ENCODE data around the gene PTPRE. TPM values are rescaled to one million over a fixed set of nuclear protein-coding genes. Genes with fewer than 3 reads are reported as not detected.

Gene PTPRE
- total and polyA plus RNA-seq, 2 of the 4 experiments (the other 2 are of a cell fraction) = 0.34 to 0.54 TPM

DNA sequence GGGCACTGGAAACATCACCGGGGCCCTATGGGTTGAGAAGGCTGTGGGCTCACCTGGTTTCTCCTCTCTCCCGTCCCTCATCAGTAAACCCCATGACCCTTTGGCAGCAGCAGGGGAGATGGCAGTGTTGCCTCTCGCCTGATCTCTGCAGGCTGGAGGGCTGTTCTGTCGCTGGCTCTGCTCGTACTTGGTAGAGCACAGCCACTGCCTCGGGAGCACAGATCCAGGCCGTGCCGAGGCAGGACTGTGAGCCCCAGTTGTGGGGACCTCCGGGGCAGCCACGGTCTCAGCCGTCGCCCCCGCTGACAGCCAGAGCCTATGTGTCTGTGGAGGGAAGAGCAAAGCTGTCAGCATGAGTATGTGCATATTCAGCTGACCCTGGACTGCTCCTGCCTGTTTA lies 94.9 kb downstream of the PTPRE start:
- no peaks in the 10 kb centered on the region for H3K79me1 ChIP-seq (ENCODE audit: low read depth in 1 of 2, low read length in 2 of 2)
- CTCF ChIA-PET = no interaction called here
- no peak overlapping the region for H3K27ac ChIP-seq (ENCODE audit: insufficient read depth, low read length)
- H3K27me3 ChIP-seq (ENCODE audit: control insufficient read depth, insufficient read depth, low read length) = peaks cover 2% of the 10 kb centered on the region; the same call in 1 of the 2 replicates
- H2BK15ac ChIP-seq (ENCODE audit: low read depth, low read length) = no peak overlapping the region
- no peak overlapping the region for H4K5ac ChIP-seq (ENCODE audit: low read depth, low read length)
- ATAC-seq (ENCODE audit: low read depth) (no peak), DNase-seq (no peak)
- no peak overlapping the region for H3K9ac ChIP-seq (ENCODE audit: low read depth, low read length)
- intact Hi-C loops (cut with micrococcal nuclease) (no loop called here), in situ Hi-C loops (cut with MboI; ENCODE audit: low sequenced_read_pairs) (no loop called here), dilution Hi-C loops (cut with HindIII; ENCODE audit: low sequenced_read_pairs, unreplicated experiment) (no loop called here)
- no peak overlapping the region for H2AFZ ChIP-seq (replicated peaks; ENCODE audit: low read length, poor library complexity)
- no peak overlapping the region for H4K8ac ChIP-seq (ENCODE audit: low read depth in 2 of 2, low read length in 2 of 2)
- no peak overlapping the region for H3K56ac ChIP-seq (ENCODE audit: extremely low read depth, insufficient read depth, low read length)
- H2BK5ac ChIP-seq (ENCODE audit: low read depth, low read length, poor library complexity, severe bottlenecking) = no peak overlapping the region
- 27% methylated on average over 3 of the region's 13 CpGs; no CpG with 5 or more reads in 1 of the 2 experiments for WGBS, 2 experiments (ENCODE audit: extremely low coverage in 2 of 2, insufficient read length in 1 of 2)
- H3K4me3 ChIP-seq (ENCODE audit: insufficient read depth, low read depth, low read length) = no peak overlapping the region
- no peak overlapping the region for H3K4me2 ChIP-seq (ENCODE audit: low read depth, low read length)
- BruUV-seq (replicated peaks) = no TSS peak
- H3K4ac ChIP-seq (ENCODE audit: low read depth, low read length) = no peak overlapping the region
- H3K36me3 ChIP-seq (ENCODE audit: control insufficient read depth, insufficient read depth, low read length) = no peaks in the 10 kb centered on the region
- TF ChIP-seq CEBPB (IDR thresholded peaks at IDR 0.05; ENCODE audit: low read depth, low read length) (no peak), MAZ (IDR thresholded peaks at IDR 0.05; ENCODE audit: borderline replicate concordance, low read depth, low read length) (no peak), SMC3 (IDR thresholded peaks at IDR 0.05; ENCODE audit: low read depth, low read length) (no peak), CHD1 (IDR thresholded peaks at IDR 0.05; ENCODE audit: low read depth, low read length) (no peak), NFE2L2 (IDR thresholded peaks at IDR 0.05; ENCODE audit: low read depth, low read length) (no peak), RAD21 (IDR thresholded peaks at IDR 0.05; ENCODE audit: low read length) (no peak)
- TF ChIP-seq, protein P1, sequence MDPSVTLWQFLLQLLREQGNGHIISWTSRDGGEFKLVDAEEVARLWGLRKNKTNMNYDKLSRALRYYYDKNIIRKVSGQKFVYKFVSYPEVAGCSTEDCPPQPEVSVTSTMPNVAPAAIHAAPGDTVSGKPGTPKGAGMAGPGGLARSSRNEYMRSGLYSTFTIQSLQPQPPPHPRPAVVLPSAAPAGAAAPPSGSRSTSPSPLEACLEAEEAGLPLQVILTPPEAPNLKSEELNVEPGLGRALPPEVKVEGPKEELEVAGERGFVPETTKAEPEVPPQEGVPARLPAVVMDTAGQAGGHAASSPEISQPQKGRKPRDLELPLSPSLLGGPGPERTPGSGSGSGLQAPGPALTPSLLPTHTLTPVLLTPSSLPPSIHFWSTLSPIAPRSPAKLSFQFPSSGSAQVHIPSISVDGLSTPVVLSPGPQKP (IDR thresholded peaks at IDR 0.05; ENCODE audit: borderline replicate concordance, low read depth, low read length) = no peak
- TF ChIP-seq, protein P2, sequence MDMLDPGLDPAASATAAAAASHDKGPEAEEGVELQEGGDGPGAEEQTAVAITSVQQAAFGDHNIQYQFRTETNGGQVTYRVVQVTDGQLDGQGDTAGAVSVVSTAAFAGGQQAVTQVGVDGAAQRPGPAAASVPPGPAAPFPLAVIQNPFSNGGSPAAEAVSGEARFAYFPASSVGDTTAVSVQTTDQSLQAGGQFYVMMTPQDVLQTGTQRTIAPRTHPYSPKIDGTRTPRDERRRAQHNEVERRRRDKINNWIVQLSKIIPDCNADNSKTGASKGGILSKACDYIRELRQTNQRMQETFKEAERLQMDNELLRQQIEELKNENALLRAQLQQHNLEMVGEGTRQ (IDR thresholded peaks at IDR 0.05; ENCODE audit: low read depth, low read length) = no peak
- no peak overlapping the region for H3K23ac ChIP-seq (ENCODE audit: low read depth, low read length)
- H3K9me3 ChIP-seq (ENCODE audit: control insufficient read depth, insufficient read depth, low read length) = no peaks in the 10 kb centered on the region
- no peak overlapping the region for H3K14ac ChIP-seq (replicated peaks; ENCODE audit: low read depth, low read length)
- H4K91ac ChIP-seq (ENCODE audit: insufficient read depth, low read depth, low read length) = no peak overlapping the region
- H2AK5ac ChIP-seq (ENCODE audit: low read depth, low read length) = no peak overlapping the region
- no peak overlapping the region for H3K18ac ChIP-seq (ENCODE audit: low read depth, low read length)
- POLR2A ChIA-PET (ENCODE audit: unreplicated experiment) = no interaction called here
- H2BK20ac ChIP-seq (ENCODE audit: low read depth, low read length) = no peak overlapping the region
- H3K9me1 ChIP-seq (ENCODE audit: insufficient read depth, low read length) = no peaks in the 10 kb centered on the region
- H2BK120ac ChIP-seq (ENCODE audit: low read depth, low read length) = no peak overlapping the region
- no peak overlapping the region for H2AK9ac ChIP-seq (replicated peaks; ENCODE audit: low read depth, low read length, poor library complexity)
- no peaks in the 10 kb centered on the region for H4K20me1 ChIP-seq (ENCODE audit: insufficient read depth, low read length)
- no peaks in the 10 kb centered on the region for H3K4me1 ChIP-seq (ENCODE audit: control insufficient read depth, insufficient read depth, low read length)
